CD4-positive, alpha-beta T cell treated with Interleukin-17A for 4 hours (primary cell): ENCODE data around the gene TRAF3IP3.

Source experiments
- DNase-seq: peaks from one replicate; pipeline ENCODE4 v3.0.0-alpha.2; 2020; ENCODE audit warnings: mixed read lengths

Gene TRAF3IP3

DNA sequence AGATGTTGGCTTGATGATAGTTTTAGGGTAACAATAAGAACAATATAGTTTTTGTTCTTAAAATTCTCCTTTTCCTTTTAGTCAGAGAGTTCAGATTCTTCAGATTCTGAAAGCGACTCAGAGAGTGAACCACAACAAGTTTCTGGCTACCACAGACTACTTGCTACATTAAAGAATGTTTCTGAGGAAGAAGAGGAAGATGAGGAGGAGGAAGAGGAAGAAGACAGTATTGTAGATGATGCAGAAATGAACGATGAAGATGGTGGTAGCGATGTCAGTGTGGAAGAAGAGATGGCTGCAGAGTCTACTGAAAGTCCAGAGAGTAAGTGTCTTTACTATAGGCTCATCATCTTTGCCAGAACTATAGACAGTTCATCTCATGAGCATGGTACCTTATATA, 74.9 kb downstream of the TRAF3IP3 start:
- no peak for DNase-seq

DNA sequence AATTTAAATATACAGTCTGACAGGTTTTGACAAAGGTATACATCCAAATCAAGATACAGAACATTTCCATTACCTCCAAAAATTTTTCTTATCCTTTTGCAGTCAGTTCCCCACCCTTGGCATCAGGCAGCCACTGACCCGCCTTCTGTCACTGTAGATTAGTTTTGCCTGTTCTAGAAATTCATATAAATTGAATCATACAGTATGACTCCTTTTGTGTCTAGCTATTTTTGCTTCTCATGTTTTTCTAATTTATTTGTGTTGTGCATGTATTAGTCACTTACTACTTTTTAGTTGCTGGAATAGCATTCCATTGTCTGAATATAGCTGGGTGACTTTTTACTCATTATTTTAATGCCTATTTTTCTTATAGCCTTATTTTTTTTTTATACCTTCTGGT, 75.8 kb downstream of the TRAF3IP3 start:
- no peak for DNase-seq
